CD4-positive, alpha-beta memory T cell (primary cell): ENCODE measurements around the gene ZNF619. TPM values are rescaled to one million over a fixed set of nuclear protein-coding genes. Genes with fewer than 3 reads are reported as not detected.

Experiments
- CTCF ChIA-PET: fragments of 350-600 bp; sonication (Branson Sonifier 250); formaldehyde crosslinking; loops from one replicate; lab custom pipeline; 2021; ENCODE audit warnings: inconsistent platforms; ENCODE audit not compliant: partially characterized antibody; lab: Charles Lee
- POLR2A ChIA-PET: fragments of 350-600 bp; sonication (Branson Sonifier 250); formaldehyde crosslinking; loops from one replicate; lab custom pipeline; 2021; ENCODE audit not compliant: partially characterized antibody; lab: Charles Lee
- DNase-seq, 5 donors: peaks; one replicate each; pipeline versions ENCODE4 v3.0.0 to v3.0.0-alpha.2; 2020 to 2022; ENCODE audit warnings: mixed read lengths in 1 of 5
- H3K27ac ChIP-seq: one replicate; pipeline ENCODE4 v1.7.0; 2013; ENCODE audit warnings: low read depth, low read length
- H3K27me3 ChIP-seq: 2 replicates; pipeline ENCODE4 v1.7.0; 2013; ENCODE audit warnings: mild to moderate bottlenecking, low read length, moderate library complexity; ENCODE audit not compliant: insufficient read depth
- H3K36me3 ChIP-seq: 2 replicates; pipeline ENCODE4 v1.7.0; 2013; ENCODE audit warnings: mild to moderate bottlenecking, low read length, moderate library complexity; ENCODE audit not compliant: insufficient read depth
- H3K4me1 ChIP-seq: 2 replicates; pipeline ENCODE4 v1.7.0; 2013; ENCODE audit warnings: mild to moderate bottlenecking, low read length, moderate library complexity; ENCODE audit not compliant: insufficient read depth
- H3K4me3 ChIP-seq, 2 donors: one replicate each; pipeline ENCODE4 v1.7.0; 2013; ENCODE audit warnings: low read length in 2 of 2, mild to moderate bottlenecking in 1 of 2
- H3K9me3 ChIP-seq, 2 donors: one replicate each; pipeline ENCODE4 v1.7.0; 2013; ENCODE audit warnings: low read length in 2 of 2, control low read depth in 1 of 2; ENCODE audit not compliant: control insufficient read depth in 1 of 2
- H3K27ac Mint-ChIP-seq, 7 donors: one replicate each; pipeline ENCODE4 v1.8.0; 2020 to 2021; ENCODE audit warnings: mixed read lengths in 7 of 7, mild to moderate bottlenecking in 6 of 7, inconsistent platforms in 3 of 7, moderate library complexity in 3 of 7
- H3K27me3 Mint-ChIP-seq, 2 donors: one replicate each; pipeline ENCODE4 v1.8.0; 2020 to 2021; ENCODE audit warnings: mixed read lengths in 2 of 2
- H3K36me3 Mint-ChIP-seq, 2 donors: one replicate each; pipeline ENCODE4 v1.8.0; 2020 to 2021; ENCODE audit warnings: mixed read lengths in 2 of 2, inconsistent platforms in 1 of 2, mild to moderate bottlenecking in 1 of 2
- H3K4me1 Mint-ChIP-seq, 4 donors: one replicate each; pipeline ENCODE4 v1.8.0; 2020 to 2021; ENCODE audit warnings: mixed read lengths in 4 of 4, mild to moderate bottlenecking in 1 of 4
- H3K4me3 Mint-ChIP-seq, 8 donors: one replicate each; pipeline ENCODE4 v1.8.0; 2020 to 2021; ENCODE audit warnings: mixed read lengths in 8 of 8, mild to moderate bottlenecking in 7 of 8, moderate library complexity in 6 of 8, inconsistent platforms in 3 of 8
- H3K9me3 Mint-ChIP-seq, 8 donors: one replicate each; pipeline ENCODE4 v1.8.0; 2020 to 2021; ENCODE audit warnings: mixed read lengths in 8 of 8, mild to moderate bottlenecking in 5 of 8, inconsistent platforms in 3 of 8, moderate library complexity in 1 of 8
- intact Hi-C: fragments of 100-400 bp; cut with micrococcal nuclease; formaldehyde crosslinking; loops from one replicate; pipeline ENCODE4 v1.15.1; 2023
- polyA plus RNA-seq, 2 donors: library from polyadenylated mRNA; unstranded; fragments of 300-500 nt; fragmentation: Illumina TruSeq; gene quantifications; one replicate each; pipeline ENCODE4 v1.2.3, GENCODE V29; 2021
- total RNA-seq, 2 experiments: library from RNA; stranded (reverse); gene quantifications; one replicate each; pipeline ENCODE4 v1.2.3, GENCODE V29; 2021

ZNF619 gene
- total and polyA plus RNA-seq, 4 experiments from 2014 or later = 2.3 to 16.6 (median 8.5) TPM

GRCh38 chr3:40505599-40506462, 28.9 kb downstream of the ZNF619 start, which contains the start of gene ZNF620:
Gene ZNF620, plus strand, starts transcription at chr3:40506039. Its CDS starts 314 bp downstream, at chr3:40506353.
- Histone ChIP-seq H3K4me1 (peaks cover 8% of the 10 kb centered on the region), H3K27ac (peak within 1 kb of the TSS; percentile 44), H3K4me3 (peak within 1 kb of the TSS; percentile 74 to 92), H3K36me3 (no peaks in the 10 kb centered on the region), H3K27me3 (no peaks in the 10 kb centered on the region), H3K9me3 (no peaks in the 10 kb centered on the region)
- peaks cover 8 to 21% (median 14%) of the 10 kb centered on the region in 4 donors for H3K4me1 Mint-ChIP-seq
- peaks cover 2 to 7% of the 10 kb centered on the region in 2 donors for H3K36me3 Mint-ChIP-seq
- peak within 1 kb of the TSS; percentile 70 to 95 (median 92) for H3K27ac Mint-ChIP-seq
- peaks cover 0 to 1% (median 0%) of the 10 kb centered on the region in 8 donors for H3K9me3 Mint-ChIP-seq
- H3K4me3 Mint-ChIP-seq = peak within 1 kb of the TSS; percentile 95 to 98 (median 97)
- ChIA-PET CTCF (interaction anchor here (0.5 to 3.1 kb wide), 15 partner anchors 11 to 197 kb away, joined by 3 to 10 read pairs (median 3); partner anchors contain the start of genes EIF1B, RPL14 and ZNF619), POLR2A (interaction anchor here (0.5 to 3.7 kb wide), 11 partner anchors 10 to 196 kb away, joined by 3 to 28 read pairs (median 6); partner anchors contain the start of genes EIF1B, RPL14, ZNF619 and ZNF621)
- H3K27me3 Mint-ChIP-seq = no peaks in the 10 kb centered on the region
- intact Hi-C loops = loop anchor here (1.0 to 2.0 kb wide), 2 partner anchors 18 to 29 kb away; partner anchors contain the start of genes ZNF619 and ZNF621
- DNase-seq = peak; percentile 26 to 57 (median 34)

DNA sequence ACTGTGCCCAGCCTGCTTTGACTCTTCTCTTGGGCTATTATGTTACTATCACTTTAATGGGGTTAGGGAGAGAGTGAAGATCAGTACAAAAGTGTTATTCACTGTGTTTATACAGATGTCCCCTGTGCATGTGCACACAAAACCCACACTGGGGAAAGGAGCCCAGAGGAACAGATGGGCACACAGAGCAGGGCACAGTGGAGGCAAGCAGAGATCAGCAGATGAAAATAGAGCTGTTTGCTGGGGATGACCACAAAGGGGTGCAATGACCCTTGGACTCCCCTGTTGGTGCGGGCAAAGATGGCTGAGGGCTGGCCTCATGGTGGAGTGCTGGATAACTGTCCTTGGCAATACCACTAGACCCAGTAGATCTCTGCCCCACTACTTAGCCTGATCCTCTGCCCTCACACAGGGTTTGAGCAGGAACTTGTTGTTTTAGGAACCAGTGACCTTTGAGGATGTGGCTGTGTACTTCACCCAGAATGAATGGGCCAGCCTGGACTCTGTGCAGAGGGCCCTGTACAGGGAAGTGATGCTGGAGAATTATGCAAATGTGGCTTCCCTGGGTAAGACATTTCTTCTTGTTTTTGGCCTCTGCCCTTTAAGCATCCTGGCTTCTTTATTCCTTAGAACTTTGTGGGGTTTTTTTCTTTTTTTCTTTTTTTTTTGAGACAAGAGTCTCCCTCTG, 34.3 kb downstream of the ZNF619 start:
- Mint-ChIP-seq H3K9me3 (no peaks in the 10 kb centered on the region), H3K4me3 (no peak overlapping the region), H3K36me3 (peaks cover 11 to 28% of the 10 kb centered on the region in 2 donors), H3K27ac (peak overlapping the region in 1 of 7 donors; percentile 25), H3K4me1 (peaks cover 6 to 8% (median 8%) of the 10 kb centered on the region in 4 donors), H3K27me3 (no peaks in the 10 kb centered on the region)
- Histone ChIP-seq H3K27ac (no peak overlapping the region), H3K36me3 (no peaks in the 10 kb centered on the region), H3K27me3 (no peaks in the 10 kb centered on the region), H3K4me1 (peaks cover 8% of the 10 kb centered on the region), H3K4me3 (no peak overlapping the region), H3K9me3 (no peaks in the 10 kb centered on the region)
- ChIA-PET CTCF (interaction anchor here (1.3 kb wide), 1 partner anchor 13 kb away, joined by 3 read pairs; the partner anchor contains the start of gene ZNF621), POLR2A (no interaction called here)
- no peak for DNase-seq
- intact Hi-C loops = no loop called here

DNA sequence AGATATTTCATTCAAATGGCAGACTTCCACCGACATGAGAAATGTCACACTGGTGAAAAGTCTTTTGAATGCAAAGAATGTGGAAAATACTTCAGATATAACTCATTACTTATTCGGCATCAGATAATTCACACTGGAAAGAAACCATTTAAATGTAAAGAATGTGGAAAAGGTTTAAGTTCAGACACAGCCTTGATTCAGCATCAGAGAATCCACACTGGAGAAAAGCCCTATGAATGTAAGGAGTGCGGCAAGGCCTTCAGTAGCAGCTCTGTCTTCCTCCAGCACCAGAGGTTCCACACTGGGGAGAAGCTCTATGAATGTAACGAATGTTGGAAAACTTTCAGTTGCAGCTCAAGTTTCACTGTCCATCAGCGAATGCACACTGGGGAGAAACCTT, 39.3 kb downstream of the ZNF619 start:
- Mint-ChIP-seq H3K9me3 (peaks cover 0 to 2% (median 0%) of the 10 kb centered on the region in 8 donors), H3K36me3 (peaks cover 10 to 21% of the 10 kb centered on the region in 2 donors), H3K27ac (no peak overlapping the region), H3K4me1 (no peaks in the 10 kb centered on the region), H3K27me3 (no peaks in the 10 kb centered on the region), H3K4me3 (no peak overlapping the region)
- no peak for DNase-seq
- intact Hi-C loops = no loop called here
- Histone ChIP-seq H3K9me3 (no peaks in the 10 kb centered on the region), H3K27me3 (no peaks in the 10 kb centered on the region), H3K4me1 (no peaks in the 10 kb centered on the region), H3K27ac (no peak overlapping the region), H3K4me3 (no peak overlapping the region), H3K36me3 (no peaks in the 10 kb centered on the region)
- POLR2A ChIA-PET = no interaction called here
- CTCF ChIA-PET = no interaction called here

DNA sequence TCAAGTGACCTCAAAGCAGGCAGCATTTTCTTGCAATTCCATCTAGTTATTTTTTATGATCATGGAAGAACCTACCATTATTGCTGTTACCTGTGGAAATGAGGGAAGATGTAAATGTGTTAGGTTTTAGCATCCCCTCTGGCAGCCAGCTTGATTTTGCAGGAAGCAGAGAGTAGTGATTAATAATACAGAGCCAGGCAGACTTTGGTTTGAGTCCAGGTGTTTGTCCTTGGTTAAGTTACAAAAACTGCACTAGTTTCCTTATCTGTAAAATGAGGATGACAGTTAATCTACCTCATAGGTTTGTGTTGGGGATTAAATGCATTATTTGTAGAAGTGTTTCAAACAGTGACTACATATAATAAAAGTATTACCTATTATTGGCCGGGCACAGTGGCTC, 41.1 kb downstream of the ZNF619 start:
- H3K4me3 Mint-ChIP-seq = no peak overlapping the region
- no peaks in the 10 kb centered on the region for H3K9me3 ChIP-seq
- H3K4me1 ChIP-seq = no peaks in the 10 kb centered on the region
- H3K4me3 ChIP-seq = no peak overlapping the region
- H3K27me3 Mint-ChIP-seq = no peaks in the 10 kb centered on the region
- no peak for DNase-seq
- H3K27ac ChIP-seq = no peak overlapping the region
- H3K27me3 ChIP-seq = no peaks in the 10 kb centered on the region
- no peaks in the 10 kb centered on the region for H3K36me3 ChIP-seq
- peaks cover 0 to 2% (median 0%) of the 10 kb centered on the region in 4 donors for H3K4me1 Mint-ChIP-seq
- H3K27ac Mint-ChIP-seq = no peak overlapping the region
- CTCF ChIA-PET = no interaction called here
- intact Hi-C loops = no loop called here
- POLR2A ChIA-PET = no interaction called here
- H3K36me3 Mint-ChIP-seq = peaks cover 10 to 19% of the 10 kb centered on the region in 2 donors
- H3K9me3 Mint-ChIP-seq = peaks cover 0 to 2% (median 0%) of the 10 kb centered on the region in 8 donors

GRCh38 chr3:40518848-40519247, 41.9 kb downstream of the ZNF619 start:
- no peaks in the 10 kb centered on the region for H3K36me3 ChIP-seq
- peaks cover 0 to 2% (median 2%) of the 10 kb centered on the region in 4 donors for H3K4me1 Mint-ChIP-seq
- no peak overlapping the region for H3K27ac Mint-ChIP-seq
- ChIA-PET POLR2A (no interaction called here), CTCF (interaction anchor here (1.1 kb wide), 1 partner anchor 202 kb away, joined by 3 read pairs; no protein-coding TSS in a partner anchor)
- H3K36me3 Mint-ChIP-seq = peaks cover 10 to 19% of the 10 kb centered on the region in 2 donors
- H3K9me3 Mint-ChIP-seq = peaks cover 0 to 2% (median 0%) of the 10 kb centered on the region in 8 donors
- no peaks in the 10 kb centered on the region for H3K27me3 Mint-ChIP-seq
- no peaks in the 10 kb centered on the region for H3K9me3 ChIP-seq
- intact Hi-C loops = no loop called here
- H3K27ac ChIP-seq = no peak overlapping the region
- H3K4me1 ChIP-seq = peaks cover under 1% of the 10 kb centered on the region
- H3K27me3 ChIP-seq = no peaks in the 10 kb centered on the region
- no peak for DNase-seq
- no peak overlapping the region for H3K4me3 Mint-ChIP-seq
- no peak overlapping the region for H3K4me3 ChIP-seq

DNA sequence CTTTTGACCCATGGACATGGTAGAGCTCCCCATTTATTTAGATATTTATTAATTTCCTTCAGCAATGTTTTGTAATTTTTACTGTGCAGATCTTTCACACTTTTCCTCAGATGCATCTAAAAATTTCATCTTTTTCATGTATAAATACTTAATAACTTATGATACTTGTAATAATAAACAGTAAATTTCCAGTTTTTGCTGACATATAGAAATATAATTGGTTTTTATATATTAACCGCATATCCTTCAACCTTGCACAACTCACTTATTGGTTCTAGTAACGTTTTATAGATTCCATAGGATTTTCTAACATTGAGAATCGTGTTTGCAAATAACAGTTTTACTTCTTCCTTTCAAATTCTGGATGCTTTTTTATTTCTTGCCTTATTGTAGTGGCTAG, 44.3 kb downstream of the ZNF619 start:
- Mint-ChIP-seq H3K27ac (no peak overlapping the region), H3K9me3 (peaks cover 0 to 2% (median 0%) of the 10 kb centered on the region in 8 donors)
- intact Hi-C loops = loop anchor here (5.0 to 10.0 kb wide), 2 partner anchors 1136 to 1441 kb away; partner anchors contain the start of genes SLC25A38 and ULK4

More for the DNA sequence above, 44.3 kb downstream of the ZNF619 start:
- Histone ChIP-seq H3K36me3 (no peaks in the 10 kb centered on the region), H3K4me1 (peaks cover 20% of the 10 kb centered on the region), H3K27me3 (no peaks in the 10 kb centered on the region), H3K27ac (no peak overlapping the region), H3K9me3 (no peaks in the 10 kb centered on the region), H3K4me3 (no peak overlapping the region)
- no peak for DNase-seq
- ChIA-PET CTCF (interaction anchor here (0.7 kb wide), 1 partner anchor 193 kb away, joined by 3 read pairs; no protein-coding TSS in a partner anchor), POLR2A (interaction anchor here (0.6 to 1.2 kb wide), 2 partner anchors 16 to 47 kb away, joined by 3 to 5 read pairs; partner anchors contain the start of gene ZNF620)
- no peaks in the 10 kb centered on the region for H3K27me3 Mint-ChIP-seq
- peaks cover 10 to 17% of the 10 kb centered on the region in 2 donors for H3K36me3 Mint-ChIP-seq
- H3K4me1 Mint-ChIP-seq = peaks cover 11 to 22% (median 18%) of the 10 kb centered on the region in 4 donors
- no peak overlapping the region for H3K4me3 Mint-ChIP-seq
